ENCODE data around the gene DGKQ.

The DGKQ gene

GRCh38 chr4:961351-962230, 11.8 kb downstream of the DGKQ start:
- no peak for DNase-seq

GRCh38 chr4:960636-961350, 12.6 kb downstream of the DGKQ start:
- DNase-seq, result no peak

- DNase-seq, result no peak
Observed at GRCh38 chr4:960140-960635, 13.2 kb downstream of the DGKQ start.

GRCh38 chr4:959338-960139, 13.8 kb downstream of the DGKQ start:
- no peak for DNase-seq

- DNase-seq, result no peak
Observed at GRCh38 chr4:958696-959337, 14.6 kb downstream of the DGKQ start.

GRCh38 chr4:958314-958665, 15.1 kb downstream of the DGKQ start:
- no peak for DNase-seq

GRCh38 chr4:957581-958313, 15.6 kb downstream of the DGKQ start:
- no peak for DNase-seq

- DNase-seq, result no peak
Observed at GRCh38 chr4:957231-957580, 16.2 kb downstream of the DGKQ start.

- DNase-seq, result no peak
Observed at GRCh38 chr4:956531-957230, 16.7 kb downstream of the DGKQ start.

GRCh38 chr4:955931-956381, 17.4 kb downstream of the DGKQ start:
- no peak for DNase-seq

- DNase-seq, result no peak
Observed at GRCh38 chr4:955161-955921, 18.0 kb downstream of the DGKQ start.

- DNase-seq, result no peak
Observed at GRCh38 chr4:954211-955020, 19.0 kb downstream of the DGKQ start.

- DNase-seq, result no peak
Observed at GRCh38 chr4:953574-953915, 19.8 kb downstream of the DGKQ start.

GRCh38 chr4:952881-953573, 20.3 kb downstream of the DGKQ start:
- no peak for DNase-seq

GRCh38 chr4:951594-952468, 21.5 kb downstream of the DGKQ start:
- no peak for DNase-seq

GRCh38 chr4:951186-951585, 22.2 kb downstream of the DGKQ start:
- DNase-seq, result no peak

GRCh38 chr4:950136-951020, 23.0 kb downstream of the DGKQ start:
- no peak for DNase-seq
